Epithelial cell of proximal tubule (primary cell): ENCODE measurements around the gene ACKR2. TPM values are rescaled to one million over a fixed set of nuclear protein-coding genes. Genes with fewer than 3 reads are reported as not detected.

ENCODE experiments used
- DNase-seq: peaks from one replicate; pipeline ENCODE4 v3.0.0-alpha.2; 2011; ENCODE audit warnings: low read depth
- H3K4me3 ChIP-seq: 2 replicates; pipeline ENCODE4 v1.5.1; 2011; ENCODE audit warnings: low read depth, mild to moderate bottlenecking, low read length
- total RNA-seq: library from RNA; depleted of rRNA; stranded (reverse); fragments of >200 nt; gene quantifications from 2 replicates; pipeline ENCODE4 v1.2.3, GENCODE V29; 2015
- TF ChIP-seq, protein P1 (sequence below): conservative IDR thresholded peaks from 2 replicates; pipeline ENCODE4 v1.5.1; 2012; ENCODE audit warnings: low read depth, mild to moderate bottlenecking, low read length

The ACKR2 gene
- total RNA-seq, 1 donor from 2014 or later = 2.8 TPM

DNA sequence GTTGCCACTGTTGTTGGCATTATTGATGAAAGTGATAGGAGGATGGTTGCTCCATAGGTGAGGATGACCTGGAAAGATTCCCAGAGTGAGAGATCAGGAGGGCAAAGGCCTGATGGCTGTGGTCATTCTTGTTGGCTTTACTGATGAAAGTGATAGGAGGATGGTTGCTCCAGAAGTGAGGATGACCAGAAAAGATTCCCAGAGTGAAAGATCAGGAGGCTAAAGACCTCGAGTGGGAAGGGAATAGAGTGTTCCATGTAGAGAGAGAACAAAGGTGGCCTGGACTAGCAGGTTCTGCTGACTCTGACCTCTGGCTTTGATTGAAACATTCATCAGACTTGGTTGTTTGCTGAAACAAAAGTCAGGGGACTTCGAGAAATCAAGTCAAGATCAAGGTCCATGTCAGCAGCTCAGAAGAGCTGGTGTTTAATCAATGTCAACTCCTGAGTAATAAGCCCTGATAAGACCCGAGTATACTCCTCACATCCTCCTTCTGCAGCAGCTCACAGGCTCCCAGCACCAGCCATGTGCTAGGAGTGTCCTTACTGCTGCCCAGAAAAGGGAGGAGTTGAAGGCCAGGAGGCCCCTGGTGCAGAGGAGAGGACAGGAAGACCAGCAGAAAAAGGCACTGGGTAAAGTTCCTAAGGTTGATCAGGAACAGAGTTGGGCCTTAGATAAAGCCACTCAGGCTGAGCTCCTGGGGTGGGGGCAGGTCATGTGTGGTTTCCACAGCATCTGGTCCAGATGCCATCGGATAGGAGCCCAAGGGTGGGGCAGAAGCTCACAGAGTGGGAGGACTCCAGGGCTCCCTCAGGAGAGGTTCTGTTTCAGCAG, 46.5 kb downstream of the ACKR2 start:
- H3K4me3 ChIP-seq = no peak overlapping the region
- TF ChIP-seq, protein P1, sequence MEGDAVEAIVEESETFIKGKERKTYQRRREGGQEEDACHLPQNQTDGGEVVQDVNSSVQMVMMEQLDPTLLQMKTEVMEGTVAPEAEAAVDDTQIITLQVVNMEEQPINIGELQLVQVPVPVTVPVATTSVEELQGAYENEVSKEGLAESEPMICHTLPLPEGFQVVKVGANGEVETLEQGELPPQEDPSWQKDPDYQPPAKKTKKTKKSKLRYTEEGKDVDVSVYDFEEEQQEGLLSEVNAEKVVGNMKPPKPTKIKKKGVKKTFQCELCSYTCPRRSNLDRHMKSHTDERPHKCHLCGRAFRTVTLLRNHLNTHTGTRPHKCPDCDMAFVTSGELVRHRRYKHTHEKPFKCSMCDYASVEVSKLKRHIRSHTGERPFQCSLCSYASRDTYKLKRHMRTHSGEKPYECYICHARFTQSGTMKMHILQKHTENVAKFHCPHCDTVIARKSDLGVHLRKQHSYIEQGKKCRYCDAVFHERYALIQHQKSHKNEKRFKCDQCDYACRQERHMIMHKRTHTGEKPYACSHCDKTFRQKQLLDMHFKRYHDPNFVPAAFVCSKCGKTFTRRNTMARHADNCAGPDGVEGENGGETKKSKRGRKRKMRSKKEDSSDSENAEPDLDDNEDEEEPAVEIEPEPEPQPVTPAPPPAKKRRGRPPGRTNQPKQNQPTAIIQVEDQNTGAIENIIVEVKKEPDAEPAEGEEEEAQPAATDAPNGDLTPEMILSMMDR = no peak
- no peak for DNase-seq

DNA sequence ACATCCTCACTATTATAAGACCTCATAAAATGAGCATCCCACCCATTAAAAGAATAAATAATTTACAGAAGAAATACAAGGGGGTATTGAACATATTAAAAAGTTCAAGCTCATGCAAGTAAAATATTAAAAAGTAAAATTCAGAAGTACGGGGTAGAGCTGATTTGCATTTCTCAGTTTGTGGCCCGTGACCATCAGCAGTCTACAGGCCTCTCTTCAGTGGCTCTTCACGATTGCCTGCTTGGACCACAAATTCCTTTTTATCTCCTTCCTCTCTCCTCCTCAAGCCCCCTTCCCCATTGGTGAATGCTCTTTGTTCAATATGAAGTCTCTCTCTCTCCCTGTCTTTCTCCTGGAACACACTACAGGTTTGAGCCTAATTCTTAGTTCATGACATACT, 47.3 kb downstream of the ACKR2 start:
- TF ChIP-seq, protein P1 = no peak
- H3K4me3 ChIP-seq = no peak overlapping the region
- DNase-seq = no peak

DNA sequence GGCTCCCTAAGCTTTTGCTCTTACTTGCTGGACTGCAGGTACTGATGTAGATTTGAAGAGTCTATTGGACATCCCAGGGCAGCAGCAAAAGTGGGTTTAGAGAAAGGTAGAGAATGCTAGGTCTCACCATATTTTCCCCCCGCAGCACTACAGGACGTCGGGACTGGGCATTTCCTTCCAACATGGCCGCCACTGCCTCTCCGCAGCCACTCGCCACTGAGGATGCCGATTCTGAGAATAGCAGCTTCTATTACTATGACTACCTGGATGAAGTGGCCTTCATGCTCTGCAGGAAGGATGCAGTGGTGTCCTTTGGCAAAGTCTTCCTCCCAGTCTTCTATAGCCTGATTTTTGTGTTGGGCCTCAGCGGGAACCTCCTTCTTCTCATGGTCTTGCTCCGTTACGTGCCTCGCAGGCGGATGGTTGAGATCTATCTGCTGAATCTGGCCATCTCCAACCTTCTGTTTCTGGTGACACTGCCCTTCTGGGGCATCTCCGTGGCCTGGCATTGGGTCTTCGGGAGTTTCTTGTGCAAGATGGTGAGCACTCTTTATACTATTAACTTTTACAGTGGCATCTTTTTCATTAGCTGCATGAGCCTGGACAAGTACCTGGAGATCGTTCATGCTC, 55.2 kb downstream of the ACKR2 start:
- no peak overlapping the region for H3K4me3 ChIP-seq
- TF ChIP-seq, protein P1 = no peak
- no peak for DNase-seq

DNA sequence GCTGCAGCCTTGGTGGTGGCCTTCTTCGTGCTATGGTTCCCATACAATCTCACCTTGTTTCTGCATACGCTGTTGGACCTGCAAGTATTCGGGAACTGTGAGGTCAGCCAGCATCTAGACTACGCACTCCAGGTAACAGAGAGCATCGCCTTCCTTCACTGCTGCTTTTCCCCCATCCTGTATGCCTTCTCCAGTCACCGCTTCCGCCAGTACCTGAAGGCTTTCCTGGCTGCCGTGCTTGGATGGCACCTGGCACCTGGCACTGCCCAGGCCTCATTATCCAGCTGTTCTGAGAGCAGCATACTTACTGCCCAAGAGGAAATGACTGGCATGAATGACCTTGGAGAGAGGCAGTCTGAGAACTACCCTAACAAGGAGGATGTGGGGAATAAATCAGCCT, 56.0 kb downstream of the ACKR2 start:
- no peak overlapping the region for H3K4me3 ChIP-seq
- DNase-seq = no peak
- TF ChIP-seq, protein P1 = no peak

DNA sequence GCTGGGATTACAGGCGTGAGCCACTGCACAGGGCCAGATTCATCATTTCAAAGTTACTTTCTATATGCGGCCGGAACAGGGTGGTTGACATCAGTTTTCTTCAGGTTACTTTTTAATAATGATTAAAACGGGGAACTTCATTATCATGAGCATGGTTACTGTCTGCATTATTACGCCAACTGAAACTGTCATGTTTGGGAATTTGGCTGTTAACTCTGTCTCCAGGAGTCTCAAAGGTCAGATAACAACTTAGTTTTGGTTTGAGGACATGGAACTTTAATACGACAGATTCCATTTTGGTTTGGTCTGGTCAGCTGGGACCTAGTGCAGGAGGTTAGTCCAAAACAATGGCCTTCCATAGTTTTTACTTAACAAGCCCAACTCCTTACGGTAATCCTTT, 57.9 kb downstream of the ACKR2 start:
- no peak overlapping the region for H3K4me3 ChIP-seq
- no peak for DNase-seq
- TF ChIP-seq, protein P1 = no peak

DNA sequence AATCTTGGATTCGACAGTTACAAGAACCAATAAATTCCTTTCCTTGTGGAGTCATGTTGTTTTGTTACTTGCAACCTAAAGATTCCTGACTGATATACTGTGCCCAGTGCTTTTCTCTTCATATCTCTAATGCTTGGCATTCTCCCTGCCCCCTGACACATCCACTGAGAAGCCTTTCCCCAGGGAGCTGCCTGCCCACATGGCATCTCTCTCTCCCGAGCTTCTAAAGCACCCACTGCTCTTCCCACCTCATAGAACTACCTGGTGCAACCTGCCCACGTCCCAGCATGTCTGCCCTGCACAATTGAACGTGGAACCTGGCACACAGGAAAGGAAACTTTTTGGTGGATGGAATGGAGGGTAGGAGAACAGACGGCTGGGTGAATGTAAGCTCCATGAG, 59.6 kb downstream of the ACKR2 start:
- no peak overlapping the region for H3K4me3 ChIP-seq
- TF ChIP-seq, protein P1 = no peak
- no peak for DNase-seq
